C1 segment of cervical spinal cord (tissue), 14 donors: ENCODE results near the gene CMKLR1.

Source experiments
- DNase-seq, 14 donors: peaks; one replicate each; lab custom pipeline; 2025; lab: John Stamatoyannopoulos, UW

Gene CMKLR1

GRCh38 chr12:108302016-108302402 is 37.1 kb downstream of the CMKLR1 start:
- DNase-seq = no peak

GRCh38 chr12:108301346-108301745 is 37.8 kb downstream of the CMKLR1 start:
- DNase-seq = no peak

- DNase-seq = no peak
Measured at GRCh38 chr12:108299980-108300696, 39.0 kb downstream of the CMKLR1 start.

- no peak for DNase-seq
Measured at GRCh38 chr12:108299516-108299915, 39.6 kb downstream of the CMKLR1 start.

- DNase-seq = peak in 1 of 14 donors; percentile 84
Measured at GRCh38 chr12:108298761-108299275, 40.3 kb downstream of the CMKLR1 start.

- no peak for DNase-seq
Measured at GRCh38 chr12:108297895-108298760, 41.0 kb downstream of the CMKLR1 start.

- DNase-seq = no peak
Measured at GRCh38 chr12:108297424-108297823, 41.7 kb downstream of the CMKLR1 start.

GRCh38 chr12:108296945-108297344 is 42.2 kb downstream of the CMKLR1 start:
- no peak for DNase-seq

- DNase-seq = no peak
Measured at GRCh38 chr12:108295641-108296040, 43.5 kb downstream of the CMKLR1 start.

- DNase-seq = peak in 7 of 14 donors; percentile 28 to 72 (median 38)
Measured at GRCh38 chr12:108289350-108290161, 49.6 kb downstream of the CMKLR1 start.

- no peak for DNase-seq
Measured at GRCh38 chr12:108287227-108287626, 51.9 kb downstream of the CMKLR1 start.

GRCh38 chr12:108285016-108285415 is 54.1 kb downstream of the CMKLR1 start:
- DNase-seq = no peak

GRCh38 chr12:108284163-108284562 is 54.9 kb downstream of the CMKLR1 start:
- DNase-seq = no peak

- no peak for DNase-seq
Measured at GRCh38 chr12:108282676-108283075, 56.4 kb downstream of the CMKLR1 start.

GRCh38 chr12:108282160-108282559 is 57.0 kb downstream of the CMKLR1 start:
- no peak for DNase-seq

GRCh38 chr12:108277613-108278012 is 61.5 kb downstream of the CMKLR1 start:
- no peak for DNase-seq

GRCh38 chr12:108273217-108273616 is 65.9 kb downstream of the CMKLR1 start:
- DNase-seq = no peak

- DNase-seq = no peak
Measured at GRCh38 chr12:108271951-108272872, 66.9 kb downstream of the CMKLR1 start.

- DNase-seq = no peak
Measured at GRCh38 chr12:108270849-108271143, 68.3 kb downstream of the CMKLR1 start.

- DNase-seq = peak in 1 of 14 donors; percentile 66
Measured at GRCh38 chr12:108270035-108270848, 68.9 kb downstream of the CMKLR1 start.
